Gastrocnemius medialis (tissue), 4 donors: ENCODE measurements around the gene OR8K1. TPM values are rescaled to one million over a fixed set of nuclear protein-coding genes. Genes with fewer than 3 reads are reported as not detected.

Experiments used
- ATAC-seq, 2 donors: fragments of 150-250 bp; one replicate each; pipeline ENCODE4 v1.9.1; 2016
- DNase-seq, 2 donors: peaks; one replicate each; pipeline ENCODE4 v3.0.0-alpha.2; 2019
- H3K27ac ChIP-seq, 4 donors: fragments of 200-600 bp; sonication (generic); 1 replicate in 1 of 4; 2 replicates in 3 of 4; pipeline ENCODE4 v1.5.1; 2016 to 2018; ENCODE audit warnings: mild to moderate bottlenecking in 2 of 4, moderate library complexity in 1 of 4
- H3K27me3 ChIP-seq, 3 donors: fragments of 200-600 bp; sonication (generic) in 2 of 3; 1 replicate in 1 of 3; 2 replicates in 2 of 3; pipeline versions ENCODE4 v1.5.1 to v1.6.0; 2016 to 2019; ENCODE audit warnings: mild to moderate bottlenecking in 1 of 3, moderate library complexity in 1 of 3
- H3K36me3 ChIP-seq, 2 donors: fragments of 200-600 bp; sonication (generic) in 1 of 2; one replicate each; pipeline ENCODE4 v1.5.1; 2017 to 2018
- H3K4me1 ChIP-seq, 2 donors: fragments of 200-600 bp; sonication (generic) in 1 of 2; one replicate each; pipeline ENCODE4 v1.5.1; 2016 to 2017; ENCODE audit warnings: mild to moderate bottlenecking in 2 of 2
- H3K4me3 ChIP-seq, 4 donors: fragments of 200-600 bp; sonication (generic) in 3 of 4; 1 replicate in 1 of 4; 2 replicates in 3 of 4; pipeline ENCODE4 v1.5.1; 2016 to 2019; ENCODE audit warnings: mild to moderate bottlenecking in 2 of 4
- H3K9me3 ChIP-seq, 3 donors: fragments of 200-600 bp; sonication (generic) in 2 of 3; 1 replicate in 1 of 3; 2 replicates in 2 of 3; pipeline ENCODE4 v1.5.1; 2016 to 2019
- POLR2A ChIP-seq, 2 donors: fragments of 450-650 bp; IDR thresholded peaks; one replicate each; pipeline ENCODE4 v1.6.1; 2017; ENCODE audit warnings: antibody characterized with exemption in 2 of 2, mild to moderate bottlenecking in 2 of 2, moderate library complexity in 2 of 2
- in situ Hi-C, 4 donors: fragments of 200-750 bp; cut with MboI; loops; one replicate each; pipeline versions ENCODE4 v1.15.0 to v1.8.0; 2017; ENCODE audit warnings: low sequenced_read_pairs in 4 of 4
- intact Hi-C: fragments of 100-400 bp; cut with DNase I; formaldehyde crosslinking; loops from one replicate; pipeline ENCODE4 v1.15.1; 2023; ENCODE audit warnings: low total_unique reads
- total RNA-seq, 4 donors: library from RNA; depleted of rRNA; stranded (reverse); fragments of >200 nt; gene quantifications; one replicate each; pipeline versions ENCODE4 v1.1.0 to v1.2.3, GENCODE V29; 2016
- TF ChIP-seq, protein P1 (sequence below), 5 experiments: fragments of 450-650 bp in 3 of 5; fragments of 200-600 bp in 2 of 5; sonication (generic) in 2 of 5; IDR thresholded peaks in 4 of 5; conservative IDR thresholded peaks in 1 of 5; 1 replicate in 4 of 5; 2 replicates in 1 of 5; pipeline ENCODE4 v1.5.1; 2016 to 2019; ENCODE audit warnings: antibody characterized with exemption in 5 of 5, mild to moderate bottlenecking in 3 of 5, moderate library complexity in 3 of 5

OR8K1 gene
- total RNA-seq, 4 donors from 2014 or later: not detected

DNA sequence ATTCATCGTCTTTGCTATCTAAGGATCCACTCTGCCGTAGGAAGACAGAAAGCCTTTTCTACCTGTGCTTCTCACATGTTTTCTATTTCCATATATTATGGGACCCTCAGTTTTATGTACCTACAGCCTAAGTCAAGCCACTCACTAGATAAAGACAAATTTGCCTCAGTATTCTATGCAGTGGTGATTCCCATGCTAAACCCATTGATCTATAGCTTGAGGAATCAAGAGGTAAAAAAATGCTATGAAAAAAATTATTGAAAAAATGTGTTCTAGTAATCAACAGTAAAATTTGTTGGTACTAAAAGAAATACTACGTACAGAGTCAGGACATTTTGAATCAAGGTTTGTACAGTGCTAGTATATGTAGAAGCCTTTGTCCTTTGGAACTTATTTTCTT, 48.5 kb downstream of the OR8K1 start:
- TF ChIP-seq POLR2A (IDR thresholded peaks at IDR 0.05): no peak
- TF ChIP-seq, protein P1, sequence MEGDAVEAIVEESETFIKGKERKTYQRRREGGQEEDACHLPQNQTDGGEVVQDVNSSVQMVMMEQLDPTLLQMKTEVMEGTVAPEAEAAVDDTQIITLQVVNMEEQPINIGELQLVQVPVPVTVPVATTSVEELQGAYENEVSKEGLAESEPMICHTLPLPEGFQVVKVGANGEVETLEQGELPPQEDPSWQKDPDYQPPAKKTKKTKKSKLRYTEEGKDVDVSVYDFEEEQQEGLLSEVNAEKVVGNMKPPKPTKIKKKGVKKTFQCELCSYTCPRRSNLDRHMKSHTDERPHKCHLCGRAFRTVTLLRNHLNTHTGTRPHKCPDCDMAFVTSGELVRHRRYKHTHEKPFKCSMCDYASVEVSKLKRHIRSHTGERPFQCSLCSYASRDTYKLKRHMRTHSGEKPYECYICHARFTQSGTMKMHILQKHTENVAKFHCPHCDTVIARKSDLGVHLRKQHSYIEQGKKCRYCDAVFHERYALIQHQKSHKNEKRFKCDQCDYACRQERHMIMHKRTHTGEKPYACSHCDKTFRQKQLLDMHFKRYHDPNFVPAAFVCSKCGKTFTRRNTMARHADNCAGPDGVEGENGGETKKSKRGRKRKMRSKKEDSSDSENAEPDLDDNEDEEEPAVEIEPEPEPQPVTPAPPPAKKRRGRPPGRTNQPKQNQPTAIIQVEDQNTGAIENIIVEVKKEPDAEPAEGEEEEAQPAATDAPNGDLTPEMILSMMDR (IDR thresholded peaks at IDR 0.05 in 4 of 5, conservative IDR thresholded peaks at IDR 0.05 in 1 of 5): no peak
- no peak for DNase-seq
- Histone ChIP-seq H3K9me3 (no peaks in the 10 kb centered on the region), H3K4me3 (no peak overlapping the region), H3K4me1 (no peaks in the 10 kb centered on the region), H3K27ac (no peak overlapping the region), H3K27me3 (no peaks in the 10 kb centered on the region), H3K36me3 (no peaks in the 10 kb centered on the region)
- in situ Hi-C loops: no loop called here
- intact Hi-C loops: no loop called here
- ATAC-seq: no peak

DNA sequence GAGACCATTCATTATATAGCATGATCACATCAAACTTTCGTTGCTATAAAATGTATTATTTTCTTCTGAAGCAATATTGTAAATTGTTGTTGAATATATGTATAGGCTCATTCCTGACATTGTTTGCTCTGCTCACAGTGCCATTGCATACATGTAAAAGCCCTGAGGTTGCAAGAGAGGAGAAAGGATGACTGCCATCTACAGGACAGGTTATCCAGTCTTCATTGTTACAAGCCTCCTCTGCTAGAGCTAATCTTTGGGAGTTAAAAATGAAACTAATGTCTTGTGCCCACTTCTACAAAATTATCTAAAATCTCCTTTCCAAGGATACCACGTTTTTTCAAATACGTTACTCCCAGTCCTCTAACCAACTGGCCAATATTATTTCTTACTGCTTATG, 50.2 kb downstream of the OR8K1 start:
- TF ChIP-seq POLR2A (IDR thresholded peaks at IDR 0.05): no peak
- TF ChIP-seq, protein P1 (IDR thresholded peaks at IDR 0.05 in 4 of 5, conservative IDR thresholded peaks at IDR 0.05 in 1 of 5): no peak
- Histone ChIP-seq H3K4me1 (no peaks in the 10 kb centered on the region), H3K27ac (no peak overlapping the region), H3K4me3 (no peak overlapping the region), H3K36me3 (no peaks in the 10 kb centered on the region), H3K27me3 (no peaks in the 10 kb centered on the region), H3K9me3 (no peaks in the 10 kb centered on the region)
- DNase-seq: no peak
- no peak for ATAC-seq
- intact Hi-C loops: no loop called here
- in situ Hi-C loops: no loop called here

Other genes with a start within 250 kb of the OR8K1 start
- gene OR8H2, start 242.4 kb upstream of the OR8K1 start, total RNA-seq: not detected
- not detected for gene OR8H3, start 223.7 kb upstream of the OR8K1 start, total RNA-seq
- not detected for gene OR8J3, start 205.8 kb upstream of the OR8K1 start, total RNA-seq
- gene OR8K5, start 185.7 kb upstream of the OR8K1 start, total RNA-seq: not detected
- not detected for gene OR5J2, start 169.4 kb upstream of the OR8K1 start, total RNA-seq
- gene OR5T2, start 111.8 kb upstream of the OR8K1 start, total RNA-seq: not detected
- not detected for gene OR5T3, start 93.8 kb upstream of the OR8K1 start, total RNA-seq
- not detected for gene OR5T1, start 71.9 kb upstream of the OR8K1 start, total RNA-seq
- not detected for gene OR8H1, start 53.8 kb upstream of the OR8K1 start, total RNA-seq
- not detected for gene OR8K3, start 30.9 kb upstream of the OR8K1 start, total RNA-seq
- not detected for gene OR8J1, start 8.3 kb downstream of the OR8K1 start, total RNA-seq
- gene OR8U1, start 29.6 kb downstream of the OR8K1 start, total RNA-seq: not detected
- not detected for gene OR5AL1, start 66.7 kb downstream of the OR8K1 start, total RNA-seq
- not detected for gene OR5M3, start 127.3 kb downstream of the OR8K1 start, total RNA-seq
- gene OR5M8, start 145.3 kb downstream of the OR8K1 start, total RNA-seq: not detected
- not detected for gene OR5M11, start 197.2 kb downstream of the OR8K1 start, total RNA-seq
- not detected for gene OR5M10, start 231.7 kb downstream of the OR8K1 start, total RNA-seq